ENCODE measurements around the gene DOP1B.
"Not testable (repeated sequence)": the region's sequence is repeated elsewhere in the genome, so short reads cannot be mapped to it uniquely, and the experiment has no call there.

DOP1B gene

GRCh38 chr21:36139791-36140190, 16.8 kb upstream of the DOP1B start:
- not testable (repeated sequence) for DNase-seq (ENCODE audit: low spot score)

GRCh38 chr21:36141513-36141925, 15.1 kb upstream of the DOP1B start:
- DNase-seq (ENCODE audit: low spot score): peak; percentile 55

GRCh38 chr21:36144233-36144632, 12.4 kb upstream of the DOP1B start:
- not testable (repeated sequence) for DNase-seq (ENCODE audit: low spot score)

- no peak for DNase-seq (ENCODE audit: low spot score)
Observed at GRCh38 chr21:36145259-36145658, 11.4 kb upstream of the DOP1B start.

- no peak for DNase-seq (ENCODE audit: low spot score)
Observed at GRCh38 chr21:36147911-36148310, 8.7 kb upstream of the DOP1B start.

GRCh38 chr21:36148886-36149285, 7.7 kb upstream of the DOP1B start:
- DNase-seq (ENCODE audit: low spot score): no peak

GRCh38 chr21:36149788-36150711, 6.6 kb upstream of the DOP1B start:
- peak; percentile 62 for DNase-seq (ENCODE audit: low spot score)

GRCh38 chr21:36155603-36156338, 853 bp upstream of the DOP1B start:
- no peak for DNase-seq (ENCODE audit: low spot score)

- peak; percentile 99 for DNase-seq (ENCODE audit: low spot score)
Observed at GRCh38 chr21:36156339-36156814, 247 bp upstream of the DOP1B start.

GRCh38 chr21:36159356-36159921, 2.8 kb downstream of the DOP1B start:
- no peak for DNase-seq (ENCODE audit: low spot score)

GRCh38 chr21:36160850-36161178, 4.2 kb downstream of the DOP1B start:
- DNase-seq (ENCODE audit: low spot score): no peak

- DNase-seq (ENCODE audit: low spot score): no peak
Observed at GRCh38 chr21:36162631-36163030, 6.0 kb downstream of the DOP1B start.

- no peak for DNase-seq (ENCODE audit: low spot score)
Observed at GRCh38 chr21:36163750-36164741, 7.4 kb downstream of the DOP1B start.

- DNase-seq (ENCODE audit: low spot score): no peak
Observed at GRCh38 chr21:36165356-36165755, 8.7 kb downstream of the DOP1B start.

- DNase-seq (ENCODE audit: low spot score): no peak
Observed at GRCh38 chr21:36166705-36167104, 10.1 kb downstream of the DOP1B start.

- no peak for DNase-seq (ENCODE audit: low spot score)
Observed at GRCh38 chr21:36167541-36167940, 10.9 kb downstream of the DOP1B start.

- DNase-seq (ENCODE audit: low spot score): no peak
Observed at GRCh38 chr21:36169470-36170128, 13.0 kb downstream of the DOP1B start.

- no peak for DNase-seq (ENCODE audit: low spot score)
Observed at GRCh38 chr21:36170823-36171222, 14.2 kb downstream of the DOP1B start.

GRCh38 chr21:36171336-36171735, 14.7 kb downstream of the DOP1B start:
- DNase-seq (ENCODE audit: low spot score): no peak

- DNase-seq (ENCODE audit: low spot score): no peak
Observed at GRCh38 chr21:36171741-36172331, 15.2 kb downstream of the DOP1B start.

GRCh38 chr21:36174780-36175179, 18.2 kb downstream of the DOP1B start:
- DNase-seq (ENCODE audit: low spot score): no peak
